HCT116 (cell line): Measurements from ENCODE around the gene CMIP. TPM values are rescaled to one million over a fixed set of nuclear protein-coding genes. Genes with fewer than 3 reads are reported as not detected.

Experiments
- ATAC-seq: fragments of 200-7000 bp; cut with Tn5 transposase; 2 replicates; pipeline ENCODE4 v1.9.1; 2020; ENCODE audit warnings: mild to moderate bottlenecking, moderate library complexity
- BruUV-seq: library from RNA; stranded (reverse); fragments of 400-500 nt; replicated peaks from 2 replicates; lab custom pipeline; 2021; lab: Mats Ljungman, UMichigan
- CTCF ChIA-PET: fragments of 300-600 bp; sonication (Branson Sonifier 250); formaldehyde crosslinking; loops from one replicate; lab custom pipeline; 2021; ENCODE audit warnings: antibody characterized with exemption; lab: Charles Lee
- POLR2A ChIA-PET: fragments of 300-600, 350-600 bp; sonication (Branson Sonifier 250); formaldehyde crosslinking; loops from one replicate; lab custom pipeline; 2021; ENCODE audit warnings: antibody characterized with exemption; lab: Charles Lee
- RAD21 ChIA-PET, 2 experiments: fragments of 300-600 bp; sonication (Branson Sonifier 250); formaldehyde crosslinking; loops; one replicate each; lab custom pipeline; 2023; ENCODE audit warnings: low total read pairs in 2 of 2; ENCODE audit not compliant: uncharacterized antibody in 2 of 2, unreplicated experiment in 2 of 2, low non-redundant PET in 1 of 2; lab: Charles Lee
- DNase-seq: peaks from one replicate; pipeline ENCODE4 v3.0.0-alpha.2; 2010; ENCODE audit warnings: low read depth, low spot score
- H2AFZ ChIP-seq: fragments of 200-600 bp; shearing (Covaris generic), sonication (generic); 2 replicates; pipeline ENCODE4 v1.6.1; 2017; ENCODE audit warnings: low read depth, mixed run types, mixed read lengths, antibody characterized with exemption, low read length; ENCODE audit not compliant: poor library complexity, severe bottlenecking
- H3K27ac ChIP-seq: 2 replicates; pipeline ENCODE4 v1.5.1; 2012; ENCODE audit warnings: low read depth, low read length
- H3K27me3 ChIP-seq: fragments of 200-600 bp; sonication (generic); 2 replicates; pipeline ENCODE4 v1.6.1; 2016; ENCODE audit warnings: mixed run types, low read length, mixed read lengths; ENCODE audit not compliant: insufficient read depth
- H3K36me3 ChIP-seq, 2 experiments: fragments of 200-500 bp in 1 of 2; fragments of 200-600 bp in 1 of 2; sonication (Bioruptor generic) in 1 of 2; sonication (generic) in 1 of 2; 2 replicates each; pipeline versions ENCODE4 v1.5.1 to v1.6.1; 2014 to 2016; ENCODE audit warnings: low read length in 2 of 2, inconsistent platforms in 1 of 2, mixed read lengths in 1 of 2, mixed run types in 1 of 2; ENCODE audit not compliant: insufficient read depth in 2 of 2, control insufficient read depth in 1 of 2
- H3K4me1 ChIP-seq, 2 experiments: fragments of 200-600 bp in 1 of 2; sonication (generic) in 1 of 2; 2 replicates each; pipeline versions ENCODE4 v1.5.1 to v1.6.1; 2012 to 2017; ENCODE audit warnings: low read length in 2 of 2, inconsistent platforms in 1 of 2, mild to moderate bottlenecking in 1 of 2, mixed read lengths in 1 of 2, mixed run types in 1 of 2, moderate library complexity in 1 of 2; ENCODE audit not compliant: insufficient read depth in 2 of 2, control insufficient read depth in 1 of 2
- H3K4me2 ChIP-seq: fragments of 200-600 bp; sonication (generic); 2 replicates; pipeline ENCODE4 v1.6.1; 2017; ENCODE audit warnings: mixed run types, low read length, mixed read lengths
- H3K4me3 ChIP-seq, 2 experiments: fragments of 200-600 bp in 1 of 2; sonication (generic) in 1 of 2; replicated peaks in 1 of 2; 2 replicates each; pipeline ENCODE4 v1.5.1; 2011 to 2016; ENCODE audit warnings: low read length in 2 of 2, control low read depth in 1 of 2, low read depth in 1 of 2, mild to moderate bottlenecking in 1 of 2, mixed read lengths in 1 of 2, mixed run types in 1 of 2
- H3K79me2 ChIP-seq: fragments of 200-600 bp; sonication (generic); 2 replicates; pipeline ENCODE4 v1.6.1; 2017; ENCODE audit warnings: mild to moderate bottlenecking, mixed run types, low read length, moderate library complexity, mixed read lengths; ENCODE audit not compliant: insufficient read depth
- H3K9ac ChIP-seq: fragments of 200-600 bp; sonication (generic); 2 replicates; pipeline ENCODE4 v1.6.1; 2016; ENCODE audit warnings: low read length, mixed read lengths
- H3K9me2 ChIP-seq: fragments of 200-600 bp; sonication (generic), shearing (Covaris generic); 2 replicates; pipeline ENCODE4 v1.6.1; 2017; ENCODE audit warnings: mixed run types, mild to moderate bottlenecking, moderate library complexity; ENCODE audit not compliant: insufficient read depth
- H3K9me3 ChIP-seq, 2 experiments: fragments of 200-500 bp in 1 of 2; fragments of 200-600 bp in 1 of 2; sonication (Bioruptor generic) in 1 of 2; sonication (generic) in 1 of 2; 2 replicates each; pipeline ENCODE4 v1.6.1; 2014 to 2017; ENCODE audit warnings: low read length in 2 of 2, mixed read lengths in 2 of 2, inconsistent platforms in 1 of 2, low read depth in 1 of 2, mild to moderate bottlenecking in 1 of 2, mixed run types in 1 of 2, moderate library complexity in 1 of 2; ENCODE audit not compliant: control insufficient read depth in 1 of 2, insufficient read depth in 1 of 2
- H4K20me1 ChIP-seq: fragments of 200-600 bp; sonication (generic), shearing (Covaris generic); 2 replicates; pipeline ENCODE4 v1.6.1; 2017; ENCODE audit warnings: mixed run types, mild to moderate bottlenecking, moderate library complexity; ENCODE audit not compliant: insufficient read depth
- ATF3 ChIP-seq: IDR thresholded peaks from 2 replicates; pipeline ENCODE4 v1.6.1; 2012
- CBX3 ChIP-seq: IDR thresholded peaks from 2 replicates; pipeline ENCODE4 v1.6.1; 2012; ENCODE audit warnings: low read depth
- CEBPB ChIP-seq: IDR thresholded peaks from 2 replicates; pipeline ENCODE4 v1.6.1; 2012; ENCODE audit warnings: low read depth
- CTCF ChIP-seq, 3 experiments: fragments of 200-600 bp in 1 of 3; sonication (generic) in 1 of 3; IDR thresholded peaks in 2 of 3; conservative IDR thresholded peaks in 1 of 3; 2 replicates each; pipeline ENCODE4 v1.5.1; 2012 to 2017; ENCODE audit warnings: low read depth in 2 of 3, low read length in 2 of 3, antibody characterized with exemption in 1 of 3, borderline replicate concordance in 1 of 3, control low read depth in 1 of 3, mild to moderate bottlenecking in 1 of 3, mixed read lengths in 1 of 3, mixed run types in 1 of 3, moderate library complexity in 1 of 3; ENCODE audit not compliant: insufficient read depth in 1 of 3
- EZH2 ChIP-seq: fragments of 200-600 bp; sonication (generic); IDR thresholded peaks from 2 replicates; pipeline ENCODE4 v1.6.1; 2017; ENCODE audit warnings: antibody characterized with exemption, mixed run types
- EZH2phosphoT487 ChIP-seq: fragments of 200-600 bp; IDR thresholded peaks from 2 replicates; pipeline ENCODE4 v1.6.1; 2018; ENCODE audit warnings: antibody characterized with exemption, borderline replicate concordance
- POLR2A ChIP-seq: IDR thresholded peaks from 2 replicates; pipeline ENCODE4 v1.7.0; 2011; ENCODE audit warnings: borderline replicate concordance; ENCODE audit not compliant: insufficient read depth, insufficient read length; ENCODE audit errors: extremely low read depth
- RAD21 ChIP-seq: IDR thresholded peaks from 2 replicates; pipeline ENCODE4 v1.6.1; 2012; ENCODE audit warnings: low read depth, mild to moderate bottlenecking
- SIN3A ChIP-seq: IDR thresholded peaks from 2 replicates; pipeline ENCODE4 v1.6.1; 2012; ENCODE audit warnings: low read depth
- SRF ChIP-seq: IDR thresholded peaks from 2 replicates; pipeline ENCODE4 v1.6.1; 2012; ENCODE audit warnings: low read depth
- TCF7L2 ChIP-seq: IDR thresholded peaks from 2 replicates; pipeline ENCODE4 v1.7.0; 2011; ENCODE audit warnings: borderline replicate concordance, inconsistent platforms; ENCODE audit not compliant: insufficient read depth, insufficient read length; ENCODE audit errors: extremely low read depth
- YY1 ChIP-seq: IDR thresholded peaks from 2 replicates; pipeline ENCODE4 v1.6.1; 2011; ENCODE audit warnings: low read length, low read depth, moderate library complexity, mild to moderate bottlenecking; ENCODE audit not compliant: insufficient replicate concordance; ENCODE audit errors: extremely low read depth
- ZBTB33 ChIP-seq: IDR thresholded peaks from 2 replicates; pipeline ENCODE4 v1.6.1; 2011; ENCODE audit warnings: mild to moderate bottlenecking, low read length, moderate library complexity; ENCODE audit not compliant: insufficient replicate concordance; ENCODE audit errors: extremely low read depth
- ZFX ChIP-seq: fragments of 450-650 bp; IDR thresholded peaks from 2 replicates; pipeline ENCODE4 v1.6.1; 2017
- intact Hi-C: fragments of 100-400 bp; cut with micrococcal nuclease; formaldehyde crosslinking; loops from 2 replicates; pipeline ENCODE4 v1.10.0; 2022
- total RNA-seq: library from RNA; stranded (reverse); gene quantifications from one replicate; pipeline ENCODE4 v1.2.1, GENCODE V29; 2021; ENCODE audit not compliant: unreplicated experiment
- TF ChIP-seq, protein P1 (sequence below): IDR thresholded peaks from 2 replicates; pipeline ENCODE4 v1.6.1; 2012; ENCODE audit warnings: low read depth
- TF ChIP-seq, protein P2 (sequence below): IDR thresholded peaks from 2 replicates; pipeline ENCODE4 v1.6.1; 2012

Gene CMIP
- total RNA-seq, 1 experiment from 2014 or later, result 64.6 TPM

DNA sequence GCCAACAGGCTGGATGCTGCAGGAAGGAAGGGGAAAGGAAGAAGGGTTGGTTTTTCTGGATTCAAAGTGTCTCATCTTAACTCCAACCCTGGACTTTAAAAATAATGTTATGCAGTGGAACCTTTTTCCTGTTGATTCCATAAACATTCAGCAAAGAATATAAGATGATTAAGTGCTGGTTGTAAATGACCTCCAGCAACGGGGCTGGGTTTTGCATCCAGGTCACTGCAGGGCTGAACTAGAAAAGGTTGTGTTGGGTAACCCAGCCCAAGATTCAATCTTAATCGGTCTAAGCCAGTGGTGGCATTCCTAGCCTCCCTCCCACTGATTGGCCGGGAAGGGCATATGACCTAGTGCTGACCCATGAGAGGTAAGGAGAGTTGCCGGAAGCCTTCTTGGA is 300.3 kb downstream of the CMIP start (continued):
- no peak for TF ChIP-seq CTCF (IDR thresholded peaks at IDR 0.05 in 2 of 3, conservative IDR thresholded peaks at IDR 0.05 in 1 of 3; ENCODE audit: borderline replicate concordance in 1 of 3, insufficient read depth in 1 of 3, low read depth in 2 of 3, low read length in 2 of 3)
- TF ChIP-seq ZFX, result no peak
- no peak for TF ChIP-seq EZH2phosphoT487
- TF ChIP-seq TCF7L2, result no peak

DNA sequence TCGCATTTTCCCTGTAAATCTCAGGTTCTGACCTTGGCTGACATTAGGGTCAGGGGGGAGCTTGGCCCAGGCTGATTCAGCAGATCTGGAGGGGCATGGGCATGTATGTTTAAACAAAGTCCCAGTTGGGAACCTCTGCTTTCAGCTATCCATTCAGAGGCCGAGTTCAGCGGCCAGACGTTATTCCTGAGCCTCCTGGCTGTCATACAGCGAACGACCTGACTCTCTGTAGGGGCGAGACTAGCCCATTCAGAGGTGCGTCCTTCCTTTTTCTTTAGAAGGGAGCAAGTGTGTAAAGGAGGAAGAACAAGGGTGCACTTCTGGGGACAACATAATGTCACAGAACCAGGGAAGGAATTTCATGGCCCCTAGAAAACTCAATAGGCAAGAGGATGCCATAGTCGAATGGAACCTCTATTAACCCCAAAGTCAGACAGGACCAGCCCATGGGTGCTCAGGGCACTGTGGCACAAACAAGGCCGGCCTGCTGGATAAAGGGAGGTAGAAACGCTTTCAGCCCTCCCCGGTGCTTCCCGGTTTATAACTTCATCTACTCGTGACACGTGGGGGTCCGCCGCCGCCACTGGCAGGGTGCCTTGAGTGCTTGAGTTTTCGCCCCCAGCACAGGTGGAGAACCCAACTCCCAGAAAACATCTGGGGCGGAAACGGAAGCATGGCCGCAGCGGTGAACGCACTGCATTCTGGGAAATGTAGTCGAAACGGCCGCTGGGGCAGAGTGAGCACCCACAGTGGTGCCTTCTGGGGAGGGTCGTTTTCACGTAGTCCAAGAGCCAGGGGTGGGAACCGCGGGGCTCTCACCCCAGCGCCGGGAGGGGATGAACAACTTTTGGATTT is 301.3 kb downstream of the CMIP start:
- CTCF ChIA-PET, result no interaction called here
- POLR2A ChIA-PET, result no interaction called here
- peak overlapping the region; percentile 57 to 58 for H3K4me3 ChIP-seq
- BruUV-seq, result TSS peak; percentile 97
- H3K9me3 ChIP-seq, result no peaks in the 10 kb centered on the region
- no peaks in the 10 kb centered on the region for H3K79me2 ChIP-seq
- intact Hi-C loops, result loop anchor here (5.0 kb wide), 1 partner anchor 126 kb away; no protein-coding TSS in a partner anchor
- H3K9ac ChIP-seq, result peak overlapping the region; percentile 43
- no peaks in the 10 kb centered on the region for H4K20me1 ChIP-seq
- H3K4me2 ChIP-seq, result peak overlapping the region; percentile 79
- no peaks in the 10 kb centered on the region for H3K27me3 ChIP-seq
- peak overlapping the region; percentile 30 for H3K27ac ChIP-seq
- H3K36me3 ChIP-seq, result no peaks in the 10 kb centered on the region
- peaks cover 4 to 22% of the 10 kb centered on the region in 2 experiments; a peak in 3 of 4 replicates for H3K4me1 ChIP-seq
- peak overlapping the region; percentile 76 for H2AFZ ChIP-seq
- peak; percentile 90 for ATAC-seq
- H3K9me2 ChIP-seq, result no peaks in the 10 kb centered on the region
- DNase-seq, result peak; percentile 42
- RAD21 ChIA-PET, result no interaction called here
- no peak for TF ChIP-seq EZH2
- no peak for TF ChIP-seq RAD21
- TF ChIP-seq, protein P1, sequence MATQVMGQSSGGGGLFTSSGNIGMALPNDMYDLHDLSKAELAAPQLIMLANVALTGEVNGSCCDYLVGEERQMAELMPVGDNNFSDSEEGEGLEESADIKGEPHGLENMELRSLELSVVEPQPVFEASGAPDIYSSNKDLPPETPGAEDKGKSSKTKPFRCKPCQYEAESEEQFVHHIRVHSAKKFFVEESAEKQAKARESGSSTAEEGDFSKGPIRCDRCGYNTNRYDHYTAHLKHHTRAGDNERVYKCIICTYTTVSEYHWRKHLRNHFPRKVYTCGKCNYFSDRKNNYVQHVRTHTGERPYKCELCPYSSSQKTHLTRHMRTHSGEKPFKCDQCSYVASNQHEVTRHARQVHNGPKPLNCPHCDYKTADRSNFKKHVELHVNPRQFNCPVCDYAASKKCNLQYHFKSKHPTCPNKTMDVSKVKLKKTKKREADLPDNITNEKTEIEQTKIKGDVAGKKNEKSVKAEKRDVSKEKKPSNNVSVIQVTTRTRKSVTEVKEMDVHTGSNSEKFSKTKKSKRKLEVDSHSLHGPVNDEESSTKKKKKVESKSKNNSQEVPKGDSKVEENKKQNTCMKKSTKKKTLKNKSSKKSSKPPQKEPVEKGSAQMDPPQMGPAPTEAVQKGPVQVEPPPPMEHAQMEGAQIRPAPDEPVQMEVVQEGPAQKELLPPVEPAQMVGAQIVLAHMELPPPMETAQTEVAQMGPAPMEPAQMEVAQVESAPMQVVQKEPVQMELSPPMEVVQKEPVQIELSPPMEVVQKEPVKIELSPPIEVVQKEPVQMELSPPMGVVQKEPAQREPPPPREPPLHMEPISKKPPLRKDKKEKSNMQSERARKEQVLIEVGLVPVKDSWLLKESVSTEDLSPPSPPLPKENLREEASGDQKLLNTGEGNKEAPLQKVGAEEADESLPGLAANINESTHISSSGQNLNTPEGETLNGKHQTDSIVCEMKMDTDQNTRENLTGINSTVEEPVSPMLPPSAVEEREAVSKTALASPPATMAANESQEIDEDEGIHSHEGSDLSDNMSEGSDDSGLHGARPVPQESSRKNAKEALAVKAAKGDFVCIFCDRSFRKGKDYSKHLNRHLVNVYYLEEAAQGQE, result no peak
- TF ChIP-seq, protein P2, sequence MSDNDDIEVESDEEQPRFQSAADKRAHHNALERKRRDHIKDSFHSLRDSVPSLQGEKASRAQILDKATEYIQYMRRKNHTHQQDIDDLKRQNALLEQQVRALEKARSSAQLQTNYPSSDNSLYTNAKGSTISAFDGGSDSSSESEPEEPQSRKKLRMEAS, result no peak
- TF ChIP-seq SRF, result no peak
- TF ChIP-seq POLR2A, result peak; percentile 78
- TF ChIP-seq YY1, result peak; percentile 83
- no peak for TF ChIP-seq SIN3A
- TF ChIP-seq CEBPB, result no peak
- TF ChIP-seq CBX3, result no peak
- no peak for TF ChIP-seq ZBTB33
- no peak for TF ChIP-seq TCF7L2
- TF ChIP-seq ATF3, result no peak
